GM20000 (cell line): ENCODE data around the gene ZNF648.
A peak's percentile ranks its signal among the peaks of the same experiment; 100 is the strongest.
"Not testable (repeated sequence)": the region's sequence is repeated elsewhere in the genome, so short reads cannot be mapped to it uniquely, and the experiment has no call there.

Source experiments
- DNase-seq: peaks from one replicate; pipeline ENCODE4 v3.0.0; 2012; ENCODE audit warnings: low spot score
- CTCF ChIP-seq: IDR thresholded peaks from 2 replicates; pipeline ENCODE4 v1.5.1; 2012; ENCODE audit warnings: mild to moderate bottlenecking, control low read depth; ENCODE audit errors: extremely low read depth, missing control alignments

The ZNF648 gene

GRCh38 chr1:182056601-182057366, 4.7 kb downstream of the ZNF648 start:
- TF ChIP-seq CTCF = no peak
- DNase-seq = no peak

GRCh38 chr1:182054698-182055326, 6.7 kb downstream of the ZNF648 start:
- peak; percentile 74 for TF ChIP-seq CTCF
- peak; percentile 76 for DNase-seq

GRCh38 chr1:182052355-182052754, 9.2 kb downstream of the ZNF648 start:
- no peak for DNase-seq
- TF ChIP-seq CTCF = no peak

- DNase-seq = no peak
- no peak for TF ChIP-seq CTCF
Measured at GRCh38 chr1:182051938-182052337, 9.6 kb downstream of the ZNF648 start.

- no peak for DNase-seq
- TF ChIP-seq CTCF = no peak
Measured at GRCh38 chr1:182050481-182051448, 10.7 kb downstream of the ZNF648 start.

GRCh38 chr1:182048562-182048961, 12.9 kb downstream of the ZNF648 start:
- no peak for TF ChIP-seq CTCF
- no peak for DNase-seq

- TF ChIP-seq CTCF = no peak
- no peak for DNase-seq
Measured at GRCh38 chr1:182046763-182047162, 14.7 kb downstream of the ZNF648 start.

GRCh38 chr1:182045481-182045880, 16.0 kb downstream of the ZNF648 start:
- not testable (repeated sequence) for DNase-seq
